ENCODE measurements around the gene STIM1.
"Not testable (repeated sequence)": the region's sequence is repeated elsewhere in the genome, so short reads cannot be mapped to it uniquely, and the experiment has no call there.

STIM1 gene

DNA sequence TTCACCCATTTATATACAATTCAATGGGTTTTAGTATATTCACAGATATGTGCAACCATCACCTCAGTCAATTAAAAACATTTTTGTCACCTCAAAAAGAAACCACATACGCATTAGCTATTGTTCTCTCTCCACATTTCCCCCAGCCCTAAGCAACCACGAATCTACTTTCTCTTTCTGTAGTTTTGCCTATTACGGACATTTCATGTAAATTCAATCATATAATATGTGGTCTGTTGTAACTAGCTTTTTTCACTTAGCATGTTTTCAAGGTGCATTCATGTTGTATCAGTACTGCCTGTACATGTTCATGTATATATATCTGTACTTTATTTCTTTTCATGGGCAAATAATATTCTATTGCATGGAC is 134.4 kb downstream of the STIM1 start:
- DNase-seq: no peak

DNA sequence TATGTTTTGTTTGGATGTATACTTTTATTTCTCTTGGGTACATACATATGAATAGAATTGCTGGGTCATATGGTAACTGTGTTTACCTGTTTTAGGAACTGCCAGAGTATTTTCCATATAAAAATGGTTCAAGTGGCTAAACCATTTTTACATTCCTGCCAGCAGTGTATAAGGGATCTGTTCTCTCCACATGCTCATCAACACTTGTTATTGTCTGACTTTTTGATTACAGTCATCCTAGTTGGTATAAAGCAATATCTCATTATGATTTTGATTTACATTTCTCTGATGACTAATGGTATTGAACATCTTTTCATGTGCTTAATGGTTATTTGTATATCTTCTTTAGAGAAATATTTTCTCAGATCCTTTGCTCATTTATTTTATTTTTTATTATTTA is 134.9 kb downstream of the STIM1 start:
- no peak for DNase-seq

DNA sequence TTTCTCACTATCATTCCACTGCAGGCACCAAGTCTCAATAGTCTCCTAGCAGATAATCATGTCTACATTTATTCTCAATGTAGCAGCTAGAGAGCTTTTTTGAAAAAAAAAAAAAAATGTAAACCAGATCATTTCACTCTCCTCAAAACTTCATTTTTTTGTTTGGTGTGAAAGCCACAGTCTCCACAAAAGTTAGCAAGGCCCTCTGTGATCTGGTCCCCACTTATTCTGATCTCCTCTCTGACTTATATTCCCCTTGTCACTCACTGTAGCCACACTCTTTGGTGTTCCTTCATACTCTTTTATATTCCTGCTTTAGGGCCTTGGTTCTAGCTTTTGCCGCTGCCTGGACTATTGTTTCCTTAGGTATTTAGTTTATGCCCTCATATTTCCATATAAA is 137.5 kb downstream of the STIM1 start:
- DNase-seq: no peak

DNA sequence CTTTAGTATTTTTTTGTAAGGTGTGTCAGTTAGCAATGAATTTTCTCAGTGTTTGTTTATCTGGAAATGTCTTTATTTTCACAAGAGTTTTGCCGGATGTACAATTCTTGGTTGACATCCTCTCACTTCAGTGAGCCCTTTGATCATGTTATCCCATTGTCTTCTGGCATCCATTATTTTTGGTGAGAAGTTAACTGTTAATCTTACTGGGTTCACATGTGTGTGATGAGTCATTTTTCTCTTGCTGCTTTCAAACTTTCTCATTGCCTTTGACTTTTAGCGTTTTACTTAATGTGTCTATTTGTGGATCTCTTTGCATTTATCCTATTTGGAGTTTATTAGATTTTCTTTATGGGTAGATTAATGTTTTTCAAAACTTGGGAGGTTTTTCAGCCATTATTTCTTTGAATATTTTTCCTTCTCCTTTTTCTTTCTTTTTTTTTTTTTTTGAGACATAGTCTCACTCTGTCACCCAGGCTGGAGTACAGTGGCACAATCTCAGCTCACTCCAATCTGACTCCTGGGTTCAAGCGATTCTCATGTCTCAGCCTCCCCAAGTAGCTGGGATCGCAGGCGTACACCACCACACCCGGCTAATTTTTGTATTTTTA is 138.7 kb downstream of the STIM1 start:
- DNase-seq: no peak

DNA sequence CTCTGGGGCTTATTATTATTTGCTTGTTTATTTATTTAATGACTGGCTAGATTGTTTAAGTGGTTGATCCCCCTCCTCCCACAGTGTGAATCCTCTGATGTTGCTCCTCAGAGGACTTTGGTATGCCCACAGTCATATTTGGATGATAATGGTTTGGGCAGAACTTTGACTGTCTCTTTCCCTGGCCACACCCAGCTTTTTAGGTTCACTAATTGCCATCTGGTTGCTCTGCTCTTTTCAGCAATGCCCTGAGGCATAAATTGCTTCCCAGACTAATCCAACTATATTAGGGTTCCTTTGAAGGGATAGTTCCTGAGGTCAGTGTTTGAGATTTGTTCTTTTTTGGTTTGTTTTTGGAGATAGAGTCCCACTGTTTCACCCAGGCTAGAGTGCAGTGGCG is 139.8 kb downstream of the STIM1 start:
- no peak for DNase-seq

DNA sequence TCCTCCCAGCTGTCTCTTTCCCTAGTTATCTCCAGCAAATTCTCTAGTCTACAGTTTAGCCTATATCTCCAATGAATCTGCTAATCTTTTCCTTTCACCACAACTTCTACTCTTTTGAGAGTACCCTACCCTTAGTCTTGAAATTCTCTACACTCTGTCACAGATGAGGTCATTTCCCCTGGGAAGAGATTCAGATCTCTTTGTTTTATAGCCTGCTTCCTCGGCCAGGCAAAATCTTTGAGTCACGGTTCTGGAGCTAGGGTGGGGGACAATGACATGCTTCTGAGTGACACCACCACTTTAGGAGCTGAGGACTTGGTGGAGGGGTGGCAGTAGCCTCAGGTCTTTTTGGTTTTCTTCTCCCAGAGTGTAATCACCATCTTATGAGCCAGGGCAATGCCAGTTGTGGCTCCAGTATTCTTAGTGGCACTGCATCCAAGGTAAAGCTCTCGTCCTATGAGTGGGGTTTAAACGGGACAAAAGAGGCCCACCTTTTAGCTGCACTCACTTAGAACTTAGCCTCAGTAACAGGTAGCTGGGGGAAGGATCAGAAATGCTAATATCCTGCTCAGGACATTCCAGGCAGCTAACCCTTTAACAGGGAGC is 140.6 kb downstream of the STIM1 start:
- no peak for DNase-seq

DNA sequence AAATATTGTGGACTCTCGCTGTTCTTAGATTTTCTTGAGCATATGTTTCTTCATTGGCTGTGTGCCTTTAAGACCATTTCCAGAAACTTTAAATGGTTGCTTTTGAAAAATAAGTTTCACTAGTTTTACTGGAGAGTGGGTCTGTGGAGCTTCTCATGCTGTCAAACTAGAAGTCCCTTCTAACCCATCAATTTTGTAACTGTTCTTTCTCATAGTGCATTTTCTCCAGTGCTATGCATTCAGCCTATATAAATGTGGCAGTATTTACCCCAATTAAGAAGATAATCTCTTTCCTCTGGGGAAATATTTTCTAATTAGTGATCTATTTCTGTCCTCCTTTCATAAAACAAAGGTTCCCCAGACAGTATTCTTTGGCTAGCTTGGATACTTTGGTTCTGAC is 141.2 kb downstream of the STIM1 start:
- no peak for DNase-seq

DNA sequence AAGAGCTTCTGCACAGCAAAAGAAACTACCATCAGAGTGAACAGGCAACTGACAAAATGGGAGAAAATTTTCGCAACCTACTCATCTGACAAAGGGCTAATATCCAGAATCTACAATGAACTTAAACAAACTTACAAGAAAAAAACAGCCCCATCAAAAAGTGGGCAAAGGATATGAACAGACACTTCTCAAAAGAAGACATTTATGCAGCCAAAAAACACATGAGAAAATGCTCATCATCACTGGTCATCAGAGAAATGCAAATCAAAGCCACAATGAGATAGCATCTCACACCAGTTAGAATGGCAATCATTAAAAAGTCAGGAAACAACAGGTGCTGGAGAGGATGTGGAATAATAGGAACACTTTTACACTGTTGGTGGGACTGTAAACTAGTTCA is 149.3 kb downstream of the STIM1 start:
- DNase-seq: not testable (repeated sequence)

DNA sequence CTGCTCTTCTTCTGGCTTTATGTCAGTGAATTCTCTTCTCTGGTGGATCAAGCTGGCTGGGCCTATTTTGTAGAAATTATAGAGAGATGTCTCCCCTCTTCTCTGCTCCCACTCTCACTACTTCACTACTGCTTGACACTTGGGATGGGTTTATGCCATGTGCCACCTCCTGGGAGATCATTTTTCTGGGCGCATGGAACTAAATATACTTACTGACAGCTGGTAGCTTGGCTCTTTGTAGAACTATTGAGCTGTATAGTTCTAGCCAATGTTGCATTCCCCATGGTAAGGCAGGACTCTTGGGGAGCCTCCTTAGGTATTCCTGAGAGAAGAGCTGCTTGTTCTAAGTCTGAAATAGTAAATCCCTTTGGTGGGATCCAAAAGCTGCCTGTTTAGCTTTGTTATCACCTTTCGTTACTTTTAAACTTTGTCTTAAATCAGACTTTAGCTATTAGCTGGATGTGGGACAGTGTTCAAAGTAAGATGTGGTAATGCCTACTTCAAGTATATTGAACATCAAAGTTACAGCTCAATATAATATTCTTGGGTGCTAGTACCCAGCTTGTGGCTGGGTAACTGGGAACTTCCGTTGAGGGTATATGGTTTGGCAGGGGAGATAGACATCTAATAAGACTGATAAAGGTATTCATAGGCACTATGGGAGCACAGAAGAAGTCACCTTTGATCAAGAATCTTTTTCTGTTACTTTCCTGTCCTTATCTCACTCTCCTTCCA is 151.6 kb downstream of the STIM1 start:
- DNase-seq: no peak

DNA sequence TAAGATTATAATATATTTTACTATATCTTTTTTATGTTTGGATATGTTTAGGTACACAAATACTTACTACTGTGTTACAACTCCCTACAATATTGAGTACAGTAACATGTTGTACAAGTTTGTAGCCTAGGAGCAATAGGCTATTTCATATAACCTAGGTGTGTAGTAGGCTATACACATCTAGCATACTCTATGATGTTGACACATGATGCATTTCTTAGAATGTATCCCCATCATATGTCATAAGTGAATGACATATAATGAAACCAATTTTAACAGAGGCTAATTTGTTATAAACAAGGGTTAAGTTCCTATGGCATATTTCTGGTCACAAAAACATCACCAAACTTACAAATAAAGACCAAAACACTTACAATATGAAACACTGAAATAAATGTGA is 152.7 kb downstream of the STIM1 start:
- no peak for DNase-seq

DNA sequence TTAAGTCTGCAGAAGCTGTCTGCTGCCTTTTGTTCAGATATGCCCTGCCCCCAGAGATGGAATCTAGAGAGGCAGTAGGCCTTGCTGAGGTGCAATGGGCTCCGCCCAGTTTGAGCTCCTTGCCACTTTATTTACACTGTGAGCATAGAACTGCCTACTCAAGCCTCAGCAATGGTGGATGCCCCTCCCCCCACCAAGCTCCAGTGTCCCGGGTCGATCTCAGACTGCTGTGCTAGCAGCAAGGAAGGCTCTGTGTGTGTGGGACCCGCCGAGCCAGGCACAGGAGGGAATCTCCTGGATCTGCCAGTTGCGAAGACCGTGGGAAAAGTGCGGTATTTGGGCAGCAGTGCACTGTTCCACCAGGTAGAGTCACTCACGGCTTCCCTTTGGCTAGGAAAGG is 161.1 kb downstream of the STIM1 start:
- not testable (repeated sequence) for DNase-seq

DNA sequence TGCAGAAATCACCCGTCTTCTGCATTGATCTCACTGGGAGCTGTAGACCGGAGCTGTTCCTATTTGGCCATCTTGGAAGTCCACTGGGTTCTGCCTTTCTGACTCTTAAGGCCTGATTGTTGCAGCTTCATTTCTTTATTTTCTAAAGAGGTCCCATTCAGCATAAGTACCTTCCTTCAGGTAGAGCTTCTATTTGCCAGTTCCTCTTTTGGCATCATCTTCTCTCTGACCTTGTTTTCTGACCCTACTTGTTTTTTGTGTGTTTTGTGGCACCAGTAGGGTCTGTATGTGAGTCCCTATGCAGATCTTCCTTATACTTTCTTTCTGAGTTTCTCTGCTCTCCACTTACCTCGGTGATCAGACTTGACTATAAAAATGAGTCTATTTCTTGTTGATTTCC is 161.7 kb downstream of the STIM1 start:
- DNase-seq: no peak

DNA sequence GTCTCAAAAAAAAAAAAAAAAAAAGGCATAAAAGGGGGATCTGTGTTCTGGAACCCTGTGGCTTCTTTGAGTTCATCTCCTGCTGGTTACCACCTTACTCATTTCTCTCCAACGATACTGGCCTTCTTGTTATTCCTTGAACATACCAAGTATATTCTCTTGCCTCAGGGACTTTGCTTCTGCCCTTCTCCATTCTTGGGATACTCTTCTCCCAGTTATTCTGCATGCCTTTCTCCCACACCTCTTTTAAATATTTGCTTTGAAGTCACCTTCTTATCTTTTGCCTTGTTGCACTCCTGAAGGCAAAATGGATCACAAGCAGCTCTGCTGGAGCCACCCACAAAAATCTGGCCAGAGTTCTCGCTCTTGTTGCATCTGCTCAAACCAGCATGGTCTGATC is 163.2 kb downstream of the STIM1 start:
- DNase-seq: no peak

DNA sequence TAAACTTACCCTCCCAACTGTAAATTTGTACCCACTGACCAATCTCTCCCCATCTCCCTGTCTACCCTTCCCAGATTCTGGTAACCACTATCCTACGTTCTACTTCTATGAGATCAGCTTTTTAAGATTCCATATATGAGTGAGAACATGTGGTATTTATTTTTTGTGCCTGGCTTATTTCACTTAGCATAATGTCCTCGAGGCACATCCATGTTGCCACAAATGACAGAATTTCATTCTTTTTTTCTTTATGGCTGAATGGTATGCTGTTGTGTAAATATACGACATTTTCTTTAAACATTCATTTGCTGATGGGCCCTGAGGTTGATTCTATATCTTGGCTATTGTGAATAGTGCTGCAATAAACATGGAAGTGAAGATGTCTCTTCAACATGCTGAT is 164.4 kb downstream of the STIM1 start:
- DNase-seq: no peak

DNA sequence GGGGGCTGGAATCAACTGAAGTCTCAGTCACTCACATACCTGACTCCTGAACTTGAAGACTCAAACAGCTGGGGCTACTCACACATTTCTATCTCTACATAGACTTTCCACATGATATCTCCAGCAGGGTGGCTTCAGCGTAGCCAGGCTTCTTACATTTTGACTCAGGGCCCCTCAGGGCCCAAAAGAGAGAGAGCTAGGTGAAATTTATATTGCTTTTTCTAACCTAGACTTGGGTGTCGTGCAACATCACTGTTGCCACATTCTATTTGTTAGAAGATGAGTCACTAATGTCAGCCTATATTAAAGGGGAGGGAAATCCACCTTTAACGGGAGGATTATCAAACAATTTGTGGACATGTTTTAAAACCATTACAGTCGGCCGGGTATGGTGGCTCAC is 167.2 kb downstream of the STIM1 start:
- DNase-seq: no peak

DNA sequence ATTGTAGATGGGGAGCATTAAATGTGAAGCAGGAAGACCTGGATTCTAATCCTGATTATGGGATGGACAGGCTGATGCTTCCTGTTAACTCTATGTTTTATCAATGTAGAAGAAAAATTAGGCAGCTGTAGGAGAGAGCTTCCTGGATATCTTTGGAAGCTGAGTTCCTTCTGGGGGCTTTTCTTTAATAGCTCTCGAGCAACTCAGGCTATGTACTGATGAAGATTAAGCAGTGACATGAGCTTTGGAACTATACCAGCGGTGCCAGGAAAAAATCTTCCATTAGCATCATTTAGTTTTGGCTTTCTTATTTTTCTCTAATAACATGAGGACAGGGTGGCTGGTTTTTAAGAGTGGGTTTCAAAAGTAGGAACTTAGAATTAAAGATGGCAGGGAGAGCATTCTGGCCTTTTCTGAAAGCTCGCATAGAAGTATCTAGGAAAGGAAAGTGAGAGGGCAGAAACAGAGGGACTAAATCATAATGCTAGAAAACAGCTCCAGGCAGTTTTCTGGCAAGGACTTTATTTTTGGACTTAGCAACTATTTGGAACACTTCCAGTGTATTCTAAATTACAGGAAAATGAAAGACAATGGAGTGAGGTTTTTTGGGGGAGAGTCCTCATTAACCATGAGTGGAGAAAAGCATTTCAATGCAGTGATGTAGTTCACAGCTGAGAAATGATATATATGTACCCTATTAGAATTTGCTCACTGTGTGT is 169.9 kb downstream of the STIM1 start:
- peak; percentile 77 for DNase-seq

DNA sequence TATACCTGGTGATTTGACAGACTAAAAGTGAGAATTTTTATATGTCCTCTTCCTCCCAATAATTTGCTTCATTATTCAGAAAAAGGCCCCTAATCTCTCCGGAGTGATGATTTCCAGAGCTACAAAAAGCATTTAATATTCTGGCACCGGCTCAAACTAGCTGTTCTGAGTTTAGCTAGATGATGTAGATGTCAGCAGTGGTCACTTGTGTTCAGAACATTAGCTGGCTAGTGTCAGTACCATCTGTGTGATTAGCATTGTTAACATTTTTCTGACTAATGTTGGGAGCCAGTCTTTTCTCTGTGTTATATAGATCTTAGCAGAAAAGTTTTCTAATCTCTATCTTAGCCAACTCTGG is 170.5 kb downstream of the STIM1 start:
- peak; percentile 66 for DNase-seq

DNA sequence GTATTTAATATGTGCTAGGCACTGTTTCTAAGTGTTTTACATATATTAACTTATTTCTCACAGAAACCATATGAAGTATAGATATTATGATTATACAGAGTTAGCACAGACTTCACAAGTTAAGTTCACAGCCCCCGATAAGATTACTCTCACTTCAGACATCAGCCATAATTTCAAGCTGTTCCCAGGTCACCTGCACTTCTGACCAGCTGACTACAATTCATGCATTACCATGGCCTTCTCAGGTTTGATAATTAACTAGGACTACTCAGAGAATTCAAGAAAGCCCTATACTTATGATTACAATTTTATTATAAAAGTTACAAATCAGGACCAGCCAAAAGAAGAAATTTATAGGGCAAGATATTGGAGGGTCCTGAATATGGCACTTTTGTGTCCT is 170.9 kb downstream of the STIM1 start:
- no peak for DNase-seq

DNA sequence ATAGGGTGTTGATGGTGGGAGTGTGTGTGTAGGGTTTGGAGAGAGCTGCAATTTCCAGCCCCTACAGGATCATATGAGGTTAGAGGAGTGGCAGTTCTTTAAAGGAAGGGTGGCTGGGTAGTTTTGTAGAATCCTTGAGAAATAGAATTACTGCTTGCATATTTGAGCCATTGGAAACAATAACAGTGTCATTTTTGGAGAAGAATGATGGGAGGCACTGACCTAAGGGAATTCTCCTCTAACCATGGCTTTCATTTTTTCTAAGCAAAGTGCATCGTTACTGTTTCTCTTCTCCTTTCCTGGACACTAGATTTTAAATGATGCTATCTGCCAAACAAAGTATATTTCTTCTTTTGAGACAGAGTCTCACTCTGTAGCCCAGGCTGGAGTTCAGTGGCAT is 172.3 kb downstream of the STIM1 start:
- DNase-seq: no peak

DNA sequence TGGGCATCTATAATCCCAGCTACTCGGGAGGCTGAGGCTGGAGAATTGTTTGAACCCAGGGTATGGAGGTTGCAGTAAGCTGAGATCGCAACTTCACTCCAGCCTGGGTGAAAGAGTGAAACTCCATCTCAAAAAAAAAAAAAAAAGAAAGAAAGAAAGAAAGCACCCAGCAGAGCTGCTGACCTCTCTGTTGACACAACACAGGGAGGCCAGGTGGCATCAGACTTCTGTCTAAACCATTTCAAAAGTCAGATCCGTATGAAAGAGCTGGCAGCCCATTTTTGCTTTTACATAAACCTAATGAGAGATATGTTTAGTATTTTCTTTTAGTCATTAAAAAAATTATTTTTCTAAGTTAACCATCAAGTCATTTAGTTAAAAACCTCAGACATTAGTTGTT is 174.7 kb downstream of the STIM1 start:
- DNase-seq: no peak

DNA sequence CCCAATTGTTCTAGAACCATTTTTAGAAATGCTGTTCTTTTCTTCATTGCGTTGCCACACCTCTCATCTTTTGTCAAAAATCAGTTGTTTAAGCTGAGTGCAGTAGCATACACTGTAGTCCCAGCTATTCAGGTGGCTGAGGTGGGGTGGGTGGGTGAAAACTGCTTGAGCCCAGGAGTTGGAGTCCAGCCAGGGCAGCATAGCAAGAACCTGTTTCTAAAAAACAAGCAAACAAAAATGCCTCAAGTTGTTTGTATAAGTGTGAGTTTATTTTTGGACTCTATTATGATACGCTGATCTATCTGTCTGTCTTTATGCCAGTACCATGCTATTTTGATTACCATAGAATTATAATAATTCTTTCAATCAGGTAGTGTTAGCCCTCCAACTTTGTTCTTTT is 176.6 kb downstream of the STIM1 start:
- DNase-seq: no peak

DNA sequence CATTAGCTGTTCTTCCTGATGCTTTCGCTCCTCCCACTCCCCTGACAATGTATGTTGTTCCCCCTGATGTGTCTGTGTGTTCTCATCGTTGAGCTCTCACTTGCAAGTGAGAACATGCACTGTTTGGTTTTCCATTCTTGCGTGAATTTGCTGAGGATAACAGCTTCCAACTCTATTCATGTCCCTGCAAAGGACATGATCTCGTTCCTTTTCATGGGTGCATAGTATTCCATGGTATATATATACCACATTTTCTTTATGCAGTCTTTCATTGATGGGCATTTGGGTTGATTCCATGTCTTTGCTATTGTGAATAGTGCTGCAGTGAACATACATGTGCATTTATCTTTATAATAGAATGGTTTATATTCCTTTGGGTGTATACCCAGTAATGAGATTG is 180.5 kb downstream of the STIM1 start:
- no peak for DNase-seq

DNA sequence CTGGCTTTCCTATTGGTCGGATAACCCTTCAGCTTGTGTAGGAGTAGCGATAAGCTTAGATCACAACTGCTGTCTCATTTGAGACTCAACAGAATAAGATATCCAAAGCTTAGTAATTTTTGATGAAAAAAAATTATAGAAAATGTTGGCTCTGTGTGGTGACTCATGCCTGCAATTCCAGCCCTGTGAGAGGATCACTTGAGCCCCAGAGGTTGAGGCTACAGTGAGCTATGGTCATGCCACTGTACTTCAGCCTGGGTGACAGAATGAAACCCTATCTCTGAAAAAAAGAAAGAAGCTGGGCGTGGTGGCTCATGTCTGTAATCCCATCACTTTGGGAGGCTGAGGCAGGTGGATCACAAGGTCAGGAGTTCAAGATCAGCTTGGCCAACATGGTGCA is 183.5 kb downstream of the STIM1 start:
- DNase-seq: no peak

DNA sequence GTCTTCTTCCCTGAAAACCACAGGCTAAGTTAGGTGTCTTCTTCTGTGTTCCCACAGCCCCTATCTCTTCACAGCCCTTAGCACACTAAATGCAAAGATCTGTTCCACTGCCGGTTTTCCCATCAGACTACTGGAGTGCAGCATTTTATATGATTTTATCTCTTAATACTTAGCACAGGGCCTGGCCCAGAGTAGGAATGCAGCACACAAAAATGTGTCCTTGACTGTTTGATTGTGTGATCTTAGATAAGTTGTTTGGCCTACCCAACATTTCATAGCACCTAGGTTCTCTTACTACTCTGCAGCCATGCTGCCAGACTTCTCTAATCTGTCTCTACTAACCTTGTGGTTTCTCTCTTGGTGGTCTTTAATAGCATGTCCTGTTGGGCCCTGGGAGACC is 185.0 kb downstream of the STIM1 start:
- DNase-seq: no peak
